Posterior vena cava (tissue), 2 donors: Measurements from ENCODE around the gene GNA14. TPM values are rescaled to one million over a fixed set of nuclear protein-coding genes. Genes with fewer than 3 reads are reported as not detected.
A peak's percentile ranks its signal among the peaks of the same experiment; 100 is the strongest.
"Not testable (repeated sequence)": the region's sequence is repeated elsewhere in the genome, so short reads cannot be mapped to it uniquely, and the experiment has no call there.

Source experiments
- DNase-seq: peaks from one replicate; pipeline ENCODE4 v3.0.0-alpha.2; 2020; ENCODE audit warnings: low spot score
- intact Hi-C, 2 donors: fragments of 100-400 bp; cut with DNase I; formaldehyde crosslinking; loops; one replicate each; pipeline versions ENCODE4 v1.14.1 to v1.14.2; 2022 to 2023
- long read RNA-seq, 2 donors: library from polyadenylated mRNA; unstranded; transcript quantifications; one replicate each; pipeline ENCODE4 v2.0.0, GENCODE V29; 2020 to 2021
- total RNA-seq, 2 donors: library from RNA; stranded (reverse); fragmentation: NEBNext Ultra II Directional; extraction: Animal tissue kit (Norgen Biotek cat#: 25700); gene quantifications; one replicate each; pipeline ENCODE4 v1.2.1, GENCODE V29; 2021
- donor health status: DM: yes; HTN: yes; CAD: no.
- donor health status: DM: yes; HTN: yes; CAD: no.

The GNA14 gene
- 1 to 10 TPM; 5.2 to 6.0 TPM for total RNA-seq
- long read RNA-seq, donor 1, partial matches to known transcripts, result 2 of 5 reads
- long read RNA-seq, donor 1, other reads (novel, unspliced or antisense), result 1 of 5 reads
- long read RNA-seq, donor 2, partial matches to known transcripts, result 1 of 9 reads
- long read RNA-seq, donor 2, other reads (novel, unspliced or antisense), result 5 of 9 reads

- DNase-seq, result peak; percentile 88
- intact Hi-C loops, result loop anchor here in 1 of 2 donors (10.0 kb wide), 1 partner anchor 194 kb away; no protein-coding TSS in a partner anchor
Measured at GRCh38 chr9:77648234-77649108, at the start of gene GNA14. Gene GNA14 (minus strand): TSS chr9:77648322. CDS start chr9:77647793, 529 bp downstream.

- DNase-seq, result no peak
- intact Hi-C loops, result no loop called here
Measured at GRCh38 chr9:77697238-77697984, 49.3 kb upstream of the GNA14 start.

GRCh38 chr9:77690723-77691122 is 42.6 kb upstream of the GNA14 start:
- DNase-seq, intact Hi-C loops: not testable (repeated sequence)

GRCh38 chr9:77690119-77690518 is 42.0 kb upstream of the GNA14 start:
- DNase-seq, intact Hi-C loops: not testable (repeated sequence)

DNA sequence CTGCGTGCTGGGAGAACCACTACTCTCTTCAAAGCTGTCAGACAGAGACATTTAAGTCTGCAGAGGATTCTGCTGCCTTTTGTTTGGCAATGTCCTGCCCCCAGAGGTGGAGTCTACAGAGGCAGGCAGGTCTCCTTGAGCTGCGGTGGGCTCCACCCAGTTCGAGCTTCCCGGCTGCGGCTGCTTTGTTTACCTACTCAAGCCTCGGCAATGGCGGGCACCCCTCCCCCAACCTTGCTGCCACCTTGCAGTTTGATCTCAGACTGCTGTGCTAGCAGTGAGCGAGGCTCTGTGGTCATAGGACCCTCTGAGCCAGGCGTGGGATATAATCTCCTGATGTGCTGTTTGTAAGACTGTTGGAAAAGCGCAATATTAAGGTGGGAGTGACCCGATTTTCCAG is 39.6 kb upstream of the GNA14 start:
- intact Hi-C loops, DNase-seq: not testable (repeated sequence)

- intact Hi-C loops, result no loop called here
- no peak for DNase-seq
Measured at GRCh38 chr9:77680581-77680980, 32.5 kb upstream of the GNA14 start.

DNA sequence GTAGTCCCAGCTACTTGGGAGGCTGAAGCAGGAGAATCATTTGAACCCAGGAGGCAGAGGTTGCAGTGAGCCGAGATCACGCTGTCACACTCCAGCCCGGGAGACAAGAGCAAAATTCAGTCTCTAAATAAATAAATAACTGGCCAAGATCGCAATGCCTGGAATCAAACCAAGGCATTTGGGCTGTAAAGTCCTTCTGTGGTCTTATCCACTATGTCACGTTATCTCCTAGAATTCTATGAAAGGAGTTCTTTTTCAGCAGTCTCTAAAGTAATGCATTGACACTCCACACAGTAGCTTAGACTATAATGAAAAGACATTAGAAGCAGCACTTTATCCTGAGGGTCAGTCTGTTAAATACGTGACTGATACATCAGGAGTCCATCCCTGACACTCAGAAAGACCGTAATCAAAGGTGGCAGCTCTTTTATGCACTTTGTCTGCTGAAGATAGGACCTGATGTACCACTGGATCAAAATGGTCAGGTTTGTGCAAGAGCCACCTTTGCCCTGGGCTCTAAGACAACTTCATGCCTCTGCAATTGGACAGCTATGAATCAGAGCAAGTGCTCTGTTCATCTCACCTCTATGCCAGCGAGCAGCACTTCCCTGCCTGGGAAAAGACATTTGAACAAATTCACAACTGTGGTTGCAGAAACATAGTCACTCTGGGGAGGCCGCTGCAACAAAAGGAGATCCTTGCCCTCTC is 31.7 kb upstream of the GNA14 start:
- DNase-seq, result no peak
- intact Hi-C loops, result loop anchor here in 1 of 2 donors (10.0 kb wide), 1 partner anchor 1525 kb away; no protein-coding TSS in a partner anchor

DNA sequence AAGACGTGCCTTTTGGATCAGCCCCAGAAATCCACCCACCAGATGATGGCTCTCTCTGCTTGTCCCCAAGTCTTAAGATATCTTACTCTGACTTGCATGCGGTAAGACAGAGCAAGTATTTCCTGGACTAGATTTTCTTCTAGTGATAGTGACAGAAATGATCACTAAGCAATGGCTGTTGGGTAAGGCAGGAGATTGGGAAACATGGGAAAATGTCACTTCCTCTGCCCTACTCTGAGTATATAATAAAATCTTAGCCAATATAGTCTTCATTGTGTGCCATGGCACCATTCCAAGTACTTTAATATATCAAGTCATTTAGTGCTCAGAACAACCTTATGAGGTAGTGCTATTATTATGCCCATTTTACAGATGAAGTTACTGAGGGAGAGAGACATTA is 31.0 kb upstream of the GNA14 start:
- intact Hi-C loops, result loop anchor here in 1 of 2 donors (10.0 kb wide), 1 partner anchor 1526 kb away; no protein-coding TSS in a partner anchor
- no peak for DNase-seq

- intact Hi-C loops, result loop anchor here in 1 of 2 donors (10.0 kb wide), 1 partner anchor 1527 kb away; no protein-coding TSS in a partner anchor
- no peak for DNase-seq
Measured at GRCh38 chr9:77677957-77678535, 29.9 kb upstream of the GNA14 start.

GRCh38 chr9:77677397-77677796 is 29.3 kb upstream of the GNA14 start:
- no peak for DNase-seq
- intact Hi-C loops, result loop anchor here in 1 of 2 donors (10.0 kb wide), 1 partner anchor 1527 kb away; no protein-coding TSS in a partner anchor

DNA sequence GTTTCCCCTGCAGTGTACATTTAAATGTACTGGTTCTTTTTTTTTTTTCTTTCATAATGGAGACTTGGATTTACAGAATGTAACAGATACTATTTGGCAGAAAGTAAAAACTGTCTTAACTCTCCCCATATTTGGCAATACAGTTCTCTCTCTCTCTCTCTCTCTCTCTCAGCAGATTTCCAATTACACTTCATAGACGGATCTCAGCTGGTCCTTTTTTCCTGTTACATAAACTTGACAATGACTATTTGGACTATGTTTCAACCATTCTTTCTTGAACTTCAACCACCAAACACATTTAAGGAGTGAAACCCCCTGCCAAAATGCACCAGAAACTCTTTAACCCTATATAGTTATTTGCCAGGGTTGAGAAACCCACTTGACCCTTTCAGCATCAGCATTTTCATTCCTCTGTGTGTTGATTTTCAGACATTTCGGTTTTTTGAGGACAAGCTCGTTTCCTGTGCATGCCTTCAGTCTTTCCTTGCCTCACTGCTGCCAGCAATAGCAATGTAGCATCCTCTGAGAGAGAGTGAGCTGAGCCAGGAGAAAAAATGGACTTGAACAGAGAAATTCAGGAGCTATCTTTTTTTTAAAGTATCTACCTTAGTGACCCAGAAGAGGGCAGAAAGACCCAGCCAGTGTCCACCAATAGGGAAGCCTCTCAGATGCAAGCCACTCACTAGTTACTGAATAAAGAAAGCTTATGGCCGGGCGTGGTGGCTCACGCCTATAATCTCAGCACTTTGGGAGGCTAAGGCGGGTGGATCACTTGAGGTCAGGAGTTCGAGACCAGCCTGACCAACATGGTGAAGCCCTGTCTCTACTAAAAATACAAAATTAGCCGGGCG is 26.0 kb upstream of the GNA14 start:
- DNase-seq, result no peak
- intact Hi-C loops, result loop anchor here in 1 of 2 donors (10.0 kb wide), 1 partner anchor 1531 kb away; no protein-coding TSS in a partner anchor

DNA sequence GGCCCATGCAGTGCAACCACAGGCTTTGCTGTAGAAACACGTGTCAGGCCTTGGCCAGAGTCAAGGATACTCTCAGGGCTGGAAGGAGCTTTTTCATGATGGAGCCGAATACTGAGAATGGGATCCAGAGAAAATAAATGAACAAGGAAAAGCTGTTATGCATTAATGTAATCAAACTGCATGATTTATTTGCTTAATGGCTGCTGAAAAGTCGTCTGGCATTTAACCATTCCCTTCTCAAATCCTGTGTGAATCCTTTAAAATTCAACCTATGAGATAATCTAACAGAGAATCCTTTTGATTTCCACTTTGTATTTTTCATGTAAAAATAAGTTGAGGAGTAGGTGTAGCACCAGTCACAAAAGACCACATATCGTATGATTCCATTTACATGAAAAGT is 24.1 kb upstream of the GNA14 start:
- intact Hi-C loops, result loop anchor here in 1 of 2 donors (10.0 kb wide), 1 partner anchor 1533 kb away; no protein-coding TSS in a partner anchor
- DNase-seq, result no peak

DNA sequence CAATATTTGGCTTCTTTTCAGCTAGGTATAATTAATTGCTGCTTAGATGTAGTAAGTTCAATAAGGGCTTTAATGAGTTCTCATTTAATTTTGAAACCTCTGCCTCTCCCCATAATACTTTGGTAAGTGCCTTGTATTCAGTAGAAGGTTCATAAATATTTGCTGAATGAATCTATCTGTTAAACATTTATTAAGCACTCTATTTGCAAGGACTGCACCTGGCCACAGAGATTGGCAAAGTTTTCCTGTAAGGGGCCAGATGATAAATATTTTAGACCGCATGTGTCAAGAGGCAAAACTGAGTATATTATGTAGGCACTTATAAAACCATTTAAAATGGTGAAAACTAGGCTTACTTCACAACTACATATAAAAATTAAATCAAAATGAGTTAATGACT is 19.0 kb upstream of the GNA14 start:
- no peak for DNase-seq
- intact Hi-C loops, result no loop called here

DNA sequence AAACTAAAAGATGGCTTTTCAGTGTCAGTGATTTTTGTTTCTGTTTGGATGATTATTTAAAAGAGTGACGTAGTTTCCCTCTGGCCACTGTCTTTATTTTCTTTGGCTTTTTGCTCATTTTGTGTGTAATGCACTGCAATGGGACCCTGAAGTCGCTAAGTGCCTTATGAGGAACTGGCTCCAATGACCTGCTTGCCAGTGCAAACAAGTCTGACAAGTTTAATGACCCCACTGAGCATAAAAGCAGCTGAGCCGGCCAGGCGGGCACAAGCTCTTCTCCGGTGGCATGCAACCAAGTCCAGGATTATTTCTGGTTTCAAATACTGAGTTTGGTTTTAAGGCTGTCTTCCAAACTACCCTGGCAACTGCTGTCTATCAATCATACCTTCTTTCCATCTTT is 15.6 kb upstream of the GNA14 start:
- DNase-seq, result no peak
- intact Hi-C loops, result no loop called here

- intact Hi-C loops, result no loop called here
- no peak for DNase-seq
Measured at GRCh38 chr9:77661566-77662085, 13.5 kb upstream of the GNA14 start.

DNA sequence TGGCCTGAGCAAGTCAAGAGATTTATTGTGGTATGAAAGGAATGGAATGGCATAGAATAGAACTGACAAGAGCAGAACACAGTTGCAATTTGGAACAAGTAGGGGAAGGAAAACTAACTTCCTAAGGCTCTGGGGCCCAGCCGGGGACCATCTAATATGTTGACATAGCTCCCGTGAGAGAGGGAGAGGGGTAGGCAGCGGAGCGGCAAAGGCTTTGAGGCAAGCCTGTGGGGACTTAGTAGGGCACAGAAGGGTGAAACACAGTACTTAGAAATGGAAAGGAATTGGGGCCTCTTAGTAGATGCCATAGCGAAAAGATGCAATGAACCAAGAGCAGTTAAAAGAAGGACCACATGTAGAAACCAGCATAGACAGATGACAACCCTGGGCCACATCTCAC is 11.8 kb upstream of the GNA14 start:
- intact Hi-C loops, result no loop called here
- no peak for DNase-seq

- no peak for DNase-seq
- intact Hi-C loops, result no loop called here
Measured at GRCh38 chr9:77651203-77651602, 3.1 kb upstream of the GNA14 start.
